Measurements from ENCODE around the gene XXYLT1. TPM values are rescaled to one million over a fixed set of nuclear protein-coding genes. Genes with fewer than 3 reads are reported as not detected.

XXYLT1 gene
- total and polyA plus RNA-seq, 2 of the 8 experiments (the other 6 are each of a cell fraction or from before 2014, with no cell fraction given): 18.9 to 23.8 TPM

- TF ChIP-seq EP300 (IDR thresholded peaks at IDR 0.05; ENCODE audit: borderline replicate concordance in 1 of 2, low read depth in 2 of 2, low read length in 2 of 2) (0 out of 3 replicates have a peak, but pooled peaks of 1 of the 2 experiments have one; percentile 3), RBBP5 (IDR thresholded peaks at IDR 0.05; ENCODE audit: borderline replicate concordance, low read depth, low read length) (peak; percentile 88; the same call in 1 of the 2 replicates), PHF8 (conservative IDR thresholded peaks at IDR 0.05; ENCODE audit: low read depth, low read length) (peak; percentile 96), NANOG (IDR thresholded peaks at IDR 0.05; ENCODE audit: insufficient read depth, low read depth, low read length, poor library complexity, severe bottlenecking) (no peak), YY1 (IDR thresholded peaks at IDR 0.05; ENCODE audit: low read depth, low read length) (peak; percentile 96), RNF2 (IDR thresholded peaks at IDR 0.05; ENCODE audit: borderline replicate concordance, low read depth, low read length, missing control alignments, poor library complexity, severe bottlenecking) (peak; percentile 5), RAD21 (IDR thresholded peaks at IDR 0.05 in 1 of 2, conservative IDR thresholded peaks at IDR 0.05 in 1 of 2; ENCODE audit: low read depth in 2 of 2, low read length in 2 of 2) (peak; percentile 15 to 39; a peak in 2 of 4 replicates), CTCF (IDR thresholded peaks at IDR 0.05; ENCODE audit: control extremely low read depth in 1 of 3, insufficient read depth in 1 of 3, low read depth in 1 of 3, low read length in 3 of 3) (peak; percentile 46 to 47 (median 47)), POLR2AphosphoS5 (IDR thresholded peaks at IDR 0.05; ENCODE audit: low read depth, low read length) (0 out of 2 replicates have a peak, but pooled peaks have one; percentile 44), SRF (IDR thresholded peaks at IDR 0.05; ENCODE audit: low read depth, low read length) (no peak), TAF7 (optimal IDR thresholded peaks at IDR 0.05; ENCODE audit: borderline replicate concordance, low read depth, low read length) (peak; percentile 76), EGR1 (IDR thresholded peaks at IDR 0.05; ENCODE audit: borderline replicate concordance, low read depth, low read length) (peak; percentile 34; the same call in 1 of the 2 replicates), SAP30 (IDR thresholded peaks at IDR 0.05; ENCODE audit: insufficient read depth, insufficient replicate concordance, low read length) (no peak), POLR2A (IDR thresholded peaks at IDR 0.05; ENCODE audit: control extremely low read depth in 1 of 2, low read depth in 2 of 2, low read length in 2 of 2) (peak; percentile 59 to 90), TAF1 (IDR thresholded peaks at IDR 0.05; ENCODE audit: low read depth, low read length) (peak; percentile 67), SIN3A (conservative IDR thresholded peaks at IDR 0.05 in 1 of 2, IDR thresholded peaks at IDR 0.05 in 1 of 2; ENCODE audit: low read depth in 1 of 2, low read length in 2 of 2) (peak in 1 of 2 experiments; percentile 8; a peak in 1 of 4 replicates), CBX8 (IDR thresholded peaks at IDR 0.05; ENCODE audit: borderline replicate concordance, low read depth, low read length) (no peak), EZH2 (IDR thresholded peaks at IDR 0.05; ENCODE audit: low read depth, low read length, severe bottlenecking) (no peak)
Measured at GRCh38 chr3:195270817-195271409, at the start of gene XXYLT1 (continued).
